Left cardiac atrium (tissue), 4 donors: ENCODE data around the gene ACSL6. TPM values are rescaled to one million over a fixed set of nuclear protein-coding genes. Genes with fewer than 3 reads are reported as not detected.
A peak's percentile ranks its signal among the peaks of the same experiment; 100 is the strongest.

Source experiments
- ATAC-seq, 2 donors: fragments of 200-7000 bp; cut with Tn5 transposase; one replicate each; pipeline ENCODE4 v1.9.1; 2020; ENCODE audit warnings: mild to moderate bottlenecking in 2 of 2, moderate library complexity in 2 of 2
- DNase-seq: peaks from one replicate; pipeline ENCODE4 v3.0.0-alpha.2; 2020
- intact Hi-C, 2 donors: fragments of 100-400 bp; cut with DNase I; formaldehyde crosslinking; loops; one replicate each; pipeline versions ENCODE4 v1.14.1 to v1.15.1; 2022 to 2023
- long read RNA-seq: library from polyadenylated mRNA; unstranded; transcript quantifications from one replicate; pipeline ENCODE4 v2.0.0, GENCODE V29; 2021
- total RNA-seq, 2 donors: library from RNA; stranded (reverse); fragmentation: NEBNext Ultra II Directional; extraction: Animal tissue kit (Norgen Biotek cat#: 25700); gene quantifications; one replicate each; pipeline ENCODE4 v1.2.1, GENCODE V29; 2021
- donor health status: DM: no; HTN: yes; CAD: no.
- donor health status: DM: no; HTN: yes; CAD: no; lungs with severe emphysema.
- donor health status: DM: yes; HTN: yes; CAD: no.
- donor health status: Dilated cardiomyopathy.

Gene ACSL6
- total RNA-seq = 1 to 10 TPM; 1.6 to 4.4 TPM
- long read RNA-seq = 0 reads

- intact Hi-C loops = no loop called here
- DNase-seq (peak; percentile 40), ATAC-seq (peak; percentile 55 to 68)
Observed at GRCh38 chr5:132011622-132012343, at the start of gene ACSL6. TSS of gene ACSL6 (minus strand) at chr5:132011658. CDS start at chr5:132011553, 105 bp downstream.

- DNase-seq = no peak
- intact Hi-C loops = loop anchor here in 1 of 2 donors (10.0 kb wide), 1 partner anchor 134 kb away; no protein-coding TSS in a partner anchor
- ATAC-seq = no peak
Observed at GRCh38 chr5:132060501-132061161, 49.2 kb upstream of the ACSL6 start, which contains the start of gene IL3. TSS of gene IL3 (plus strand) at chr5:132060655. CDS start at chr5:132060707, 52 bp downstream.

GRCh38 chr5:132059696-132060500 lies 48.4 kb upstream of the ACSL6 start:
- intact Hi-C loops = loop anchor here in 1 of 2 donors (10.0 kb wide), 1 partner anchor 135 kb away; no protein-coding TSS in a partner anchor
- DNase-seq (no peak), ATAC-seq (no peak)

- ATAC-seq (no peak), DNase-seq (no peak)
- intact Hi-C loops = no loop called here
Observed at GRCh38 chr5:132059043-132059695, 47.7 kb upstream of the ACSL6 start.

GRCh38 chr5:132058646-132059042 lies 47.2 kb upstream of the ACSL6 start:
- no peak for DNase-seq
- ATAC-seq = no peak
- intact Hi-C loops = no loop called here

GRCh38 chr5:132057498-132058255 lies 46.2 kb upstream of the ACSL6 start:
- intact Hi-C loops = no loop called here
- ATAC-seq = no peak
- DNase-seq = no peak

- no peak for ATAC-seq
- intact Hi-C loops = no loop called here
- DNase-seq = no peak
Observed at GRCh38 chr5:132056610-132057497, 45.4 kb upstream of the ACSL6 start.

GRCh38 chr5:132055808-132056609 lies 44.6 kb upstream of the ACSL6 start:
- no peak for DNase-seq
- peak; percentile 21 to 43 for ATAC-seq
- intact Hi-C loops = no loop called here

- intact Hi-C loops = no loop called here
- DNase-seq (no peak), ATAC-seq (no peak)
Observed at GRCh38 chr5:132055441-132055807, 44.0 kb upstream of the ACSL6 start.

- no peak for DNase-seq
- ATAC-seq = no peak
- intact Hi-C loops = no loop called here
Observed at GRCh38 chr5:132054697-132055440, 43.4 kb upstream of the ACSL6 start.

- DNase-seq (no peak), ATAC-seq (no peak)
- intact Hi-C loops = no loop called here
Observed at GRCh38 chr5:132054031-132054696, 42.7 kb upstream of the ACSL6 start.

GRCh38 chr5:132053483-132053882 lies 42.0 kb upstream of the ACSL6 start:
- no peak for DNase-seq
- intact Hi-C loops = no loop called here

GRCh38 chr5:132052520-132052919 lies 41.1 kb upstream of the ACSL6 start:
- no peak for ATAC-seq
- DNase-seq = no peak
- intact Hi-C loops = no loop called here

More at GRCh38 chr5:132053483-132053882, 42.0 kb upstream of the ACSL6 start:
- no peak for ATAC-seq

GRCh38 chr5:132050661-132051552 lies 39.4 kb upstream of the ACSL6 start:
- DNase-seq (no peak), ATAC-seq (no peak)
- intact Hi-C loops = no loop called here

- intact Hi-C loops = no loop called here
- DNase-seq (no peak), ATAC-seq (peak; percentile 23 to 51)
Observed at GRCh38 chr5:132050136-132050535, 38.7 kb upstream of the ACSL6 start.
